Testis (tissue), 2 donors: ENCODE data around the gene TRMT61A.

Experiments
- POLR2A ChIP-seq: fragments of 450-650 bp; IDR thresholded peaks from one replicate; pipeline ENCODE4 v1.6.1; 2017; ENCODE audit warnings: antibody characterized with exemption, mild to moderate bottlenecking, moderate library complexity
- TF ChIP-seq, protein P1 (sequence below), 3 experiments: fragments of 450-650 bp in 2 of 3; fragments of 200-600 bp in 1 of 3; sonication (generic) in 1 of 3; IDR thresholded peaks; one replicate each; pipeline ENCODE4 v1.5.1; 2016 to 2019; ENCODE audit warnings: antibody characterized with exemption in 3 of 3, mild to moderate bottlenecking in 2 of 3, moderate library complexity in 1 of 3

DNA sequence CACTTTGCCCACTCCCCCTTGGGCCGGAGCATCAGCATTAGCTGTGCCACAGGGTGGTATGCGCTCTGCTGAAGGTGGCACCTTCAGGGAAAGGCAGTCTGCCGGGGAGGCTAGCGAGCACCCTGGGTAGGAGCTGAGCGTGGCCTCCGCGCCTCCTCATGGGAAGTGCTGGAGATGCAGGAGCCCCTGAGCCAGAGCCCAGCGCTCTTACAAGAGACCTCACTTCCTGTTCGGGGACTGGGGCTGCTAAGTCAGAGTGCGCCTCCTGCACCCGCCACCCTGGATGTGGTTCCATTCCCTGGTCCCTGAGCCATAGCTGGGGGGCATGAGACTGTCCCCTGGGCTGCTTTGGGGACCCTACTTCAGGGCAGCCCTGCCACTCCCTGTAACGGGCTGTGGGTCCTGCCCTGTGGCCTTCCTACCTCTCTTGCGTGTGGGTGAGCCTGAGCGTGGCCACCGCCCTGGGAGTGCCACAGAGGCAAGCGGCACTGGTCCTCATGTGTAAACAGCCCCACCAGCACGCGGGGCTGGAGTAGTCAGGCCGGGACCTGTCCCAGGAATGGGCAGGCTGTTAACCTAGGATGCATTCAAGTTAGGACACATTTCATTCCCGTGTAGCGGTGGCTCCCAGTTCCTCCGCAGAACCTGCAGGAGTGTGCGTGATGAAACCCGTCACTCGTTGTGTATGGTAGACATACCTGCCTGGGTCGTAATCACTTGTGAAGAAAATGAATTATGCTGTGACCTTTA is 53.1 kb downstream of the TRMT61A start:
- TF ChIP-seq, protein P1, sequence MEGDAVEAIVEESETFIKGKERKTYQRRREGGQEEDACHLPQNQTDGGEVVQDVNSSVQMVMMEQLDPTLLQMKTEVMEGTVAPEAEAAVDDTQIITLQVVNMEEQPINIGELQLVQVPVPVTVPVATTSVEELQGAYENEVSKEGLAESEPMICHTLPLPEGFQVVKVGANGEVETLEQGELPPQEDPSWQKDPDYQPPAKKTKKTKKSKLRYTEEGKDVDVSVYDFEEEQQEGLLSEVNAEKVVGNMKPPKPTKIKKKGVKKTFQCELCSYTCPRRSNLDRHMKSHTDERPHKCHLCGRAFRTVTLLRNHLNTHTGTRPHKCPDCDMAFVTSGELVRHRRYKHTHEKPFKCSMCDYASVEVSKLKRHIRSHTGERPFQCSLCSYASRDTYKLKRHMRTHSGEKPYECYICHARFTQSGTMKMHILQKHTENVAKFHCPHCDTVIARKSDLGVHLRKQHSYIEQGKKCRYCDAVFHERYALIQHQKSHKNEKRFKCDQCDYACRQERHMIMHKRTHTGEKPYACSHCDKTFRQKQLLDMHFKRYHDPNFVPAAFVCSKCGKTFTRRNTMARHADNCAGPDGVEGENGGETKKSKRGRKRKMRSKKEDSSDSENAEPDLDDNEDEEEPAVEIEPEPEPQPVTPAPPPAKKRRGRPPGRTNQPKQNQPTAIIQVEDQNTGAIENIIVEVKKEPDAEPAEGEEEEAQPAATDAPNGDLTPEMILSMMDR (IDR thresholded peaks at IDR 0.05) = no peak
- no peak for TF ChIP-seq POLR2A
